Kidney epithelial cell (primary cell): ENCODE data around the gene DOCK1. TPM values are rescaled to one million over a fixed set of nuclear protein-coding genes. Genes with fewer than 3 reads are reported as not detected.

ENCODE experiments used
- DNase-seq: peaks from one replicate; pipeline ENCODE4 v3.0.0-alpha.2; 2010; ENCODE audit warnings: low read depth
- H3K27me3 ChIP-seq: 2 replicates; pipeline ENCODE4 v1.6.0; 2011; ENCODE audit warnings: low read length; ENCODE audit not compliant: control insufficient read depth, insufficient read depth
- H3K36me3 ChIP-seq: 2 replicates; pipeline ENCODE4 v1.5.1; 2011; ENCODE audit warnings: low read length; ENCODE audit not compliant: control insufficient read depth, insufficient read depth
- H3K4me3 ChIP-seq: 2 replicates; pipeline ENCODE4 v1.5.1; 2011; ENCODE audit warnings: low read depth, mild to moderate bottlenecking, control low read depth, low read length
- CTCF ChIP-seq: IDR thresholded peaks from 2 replicates; pipeline ENCODE4 v1.5.1; 2011; ENCODE audit warnings: mild to moderate bottlenecking, moderate library complexity, low read length, control low read depth, inconsistent platforms; ENCODE audit not compliant: insufficient read depth, poor library complexity, severe bottlenecking
- total RNA-seq: library from RNA; depleted of rRNA; stranded (reverse); fragments of >200 nt; gene quantifications from 2 replicates; pipeline ENCODE4 v1.2.3, GENCODE V29; 2015

The DOCK1 gene
- total RNA-seq, 1 donor from 2014 or later, result 39.5 TPM

DNA sequence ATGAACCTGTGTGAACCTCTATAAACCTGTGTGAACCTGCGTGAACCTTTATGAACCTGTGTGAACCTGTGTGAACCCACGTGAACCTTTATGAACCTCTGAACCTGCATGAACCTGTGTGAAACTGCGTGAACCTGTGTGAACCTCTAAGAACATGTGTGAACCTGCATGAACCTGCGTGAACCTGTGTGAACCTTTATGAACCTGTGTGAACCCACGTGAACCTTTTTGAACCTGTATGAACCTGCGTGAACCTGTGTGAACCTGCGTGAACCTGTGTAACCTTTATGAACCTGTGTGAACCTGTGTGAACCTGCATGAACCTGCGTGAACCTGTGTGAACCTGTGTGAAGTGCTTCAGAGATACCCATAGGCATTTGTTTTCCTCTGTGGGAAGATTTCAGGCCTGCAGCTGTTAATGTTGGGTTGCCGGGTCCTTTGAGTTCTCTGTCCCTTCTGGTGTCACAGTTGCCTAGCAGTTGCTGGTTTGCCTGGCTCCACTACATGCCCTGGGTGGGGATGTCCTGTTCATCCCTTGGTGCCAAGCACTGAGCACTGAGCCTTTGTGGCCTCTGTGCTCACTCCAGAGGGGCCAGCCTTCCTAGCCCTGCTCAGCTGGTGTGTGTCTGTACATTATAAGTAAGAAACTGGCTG is 97.9 kb downstream of the DOCK1 start:
- Histone ChIP-seq H3K36me3 (peaks cover 3% of the 10 kb centered on the region), H3K27me3 (no peaks in the 10 kb centered on the region), H3K4me3 (no peak overlapping the region)
- no peak for TF ChIP-seq CTCF
- no peak for DNase-seq

DNA sequence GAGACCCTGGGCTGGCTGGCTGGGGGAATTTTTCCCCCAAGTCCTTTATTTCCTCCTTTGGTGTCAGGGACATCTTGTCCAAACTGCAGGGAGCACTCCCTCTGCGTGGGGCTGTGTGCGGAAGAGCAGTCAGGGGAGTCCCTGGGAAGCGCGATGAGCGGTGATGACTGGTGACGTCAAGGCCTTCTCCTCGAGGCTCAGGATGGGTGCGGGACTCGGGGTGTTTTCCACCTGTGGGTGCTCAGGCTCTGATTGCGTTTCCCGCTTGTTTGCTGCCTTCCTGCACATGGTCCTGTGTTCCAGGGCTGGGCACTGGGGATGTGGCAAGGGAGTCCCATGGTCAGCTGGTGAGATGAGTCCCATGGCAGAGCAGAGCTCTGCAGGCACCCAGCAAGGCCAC is 101.2 kb downstream of the DOCK1 start:
- no peak for DNase-seq
- Histone ChIP-seq H3K36me3 (no peaks in the 10 kb centered on the region), H3K4me3 (no peak overlapping the region), H3K27me3 (no peaks in the 10 kb centered on the region)
- no peak for TF ChIP-seq CTCF

- Histone ChIP-seq H3K36me3 (no peaks in the 10 kb centered on the region), H3K4me3 (no peak overlapping the region), H3K27me3 (no peaks in the 10 kb centered on the region)
- DNase-seq, result no peak
- TF ChIP-seq CTCF, result no peak
These were observed 104.1 kb downstream of the DOCK1 start for GRCh38 chr10:127009366-127009765.

- Histone ChIP-seq H3K36me3 (no peaks in the 10 kb centered on the region), H3K27me3 (no peaks in the 10 kb centered on the region), H3K4me3 (no peak overlapping the region)
- no peak for TF ChIP-seq CTCF
- no peak for DNase-seq
These were observed 105.9 kb downstream of the DOCK1 start for GRCh38 chr10:127011174-127011573.

DNA sequence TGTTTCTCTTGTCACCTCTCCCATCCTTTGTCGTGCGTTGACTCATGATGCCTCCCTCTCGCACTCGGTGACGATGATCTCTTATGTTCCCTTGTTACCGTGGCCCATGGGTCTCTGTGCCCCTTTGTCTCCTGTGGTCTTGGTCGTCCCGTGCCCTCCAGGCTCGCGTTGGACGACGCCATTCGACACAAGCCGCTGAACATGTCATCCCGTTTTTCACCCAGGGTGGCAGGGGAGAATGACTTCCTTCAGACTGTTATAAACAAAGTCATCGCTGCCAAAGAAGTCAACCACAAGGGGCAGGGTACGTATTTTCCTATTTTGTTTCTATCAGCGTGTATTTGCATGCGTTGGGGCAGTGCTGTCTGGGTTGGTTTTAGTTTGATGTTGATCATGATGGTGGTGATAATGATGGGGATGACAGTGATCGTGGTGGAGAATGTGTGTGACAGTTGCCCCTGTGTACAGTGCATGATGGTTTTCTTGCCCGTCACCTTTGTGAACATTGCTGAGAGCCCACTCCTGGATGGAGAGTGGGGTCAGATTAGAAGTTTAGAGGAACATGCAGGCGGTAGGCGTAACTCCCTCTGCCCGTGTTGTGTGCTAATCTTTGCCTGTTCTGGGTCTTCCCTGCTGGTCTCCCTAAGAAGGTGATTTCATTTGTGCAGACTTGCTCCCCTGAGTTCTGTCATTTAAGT is 107.0 kb downstream of the DOCK1 start:
- no peak for TF ChIP-seq CTCF
- Histone ChIP-seq H3K27me3 (no peaks in the 10 kb centered on the region), H3K36me3 (no peaks in the 10 kb centered on the region), H3K4me3 (no peak overlapping the region)
- DNase-seq, result no peak
